IMR-90 (cell line): Measurements from ENCODE around the gene XIAP. TPM values are rescaled to one million over a fixed set of nuclear protein-coding genes. Genes with fewer than 3 reads are reported as not detected.
"Not testable (repeated sequence)": the region's sequence is repeated elsewhere in the genome, so short reads cannot be mapped to it uniquely, and the experiment has no call there.

Source experiments
- ATAC-seq: fragments of 200-7000 bp; cut with Tn5 transposase; 2 replicates; pipeline ENCODE4 v1.9.1; 2020; ENCODE audit warnings: low read depth, mild to moderate bottlenecking, moderate library complexity
- BruUV-seq: library from RNA; stranded (reverse); fragments of 400-500 nt; replicated peaks from 2 replicates; lab custom pipeline; 2021; lab: Mats Ljungman, UMichigan
- CTCF ChIA-PET: fragments of 300-600 bp; formaldehyde crosslinking; extraction: SDS; loops from one replicate; lab custom pipeline; 2021; ENCODE audit warnings: antibody characterized with exemption; lab: Yijun Ruan, JAX
- POLR2A ChIA-PET: fragments of 300-600 bp; sonication (Branson Sonifier 250); formaldehyde crosslinking; loops from one replicate; lab custom pipeline; 2022; ENCODE audit warnings: antibody characterized with exemption; ENCODE audit not compliant: unreplicated experiment; lab: Charles Lee
- DNase-seq: peaks from one replicate; pipeline ENCODE4 v3.0.0; 2013
- H2AFZ ChIP-seq: replicated peaks from 2 replicates; pipeline ENCODE3; 2013; ENCODE audit warnings: low read length, mild to moderate bottlenecking; ENCODE audit not compliant: poor library complexity
- H2AK5ac ChIP-seq: 2 replicates; pipeline ENCODE4 v1.6.1; 2013; ENCODE audit warnings: low read depth, low read length, inconsistent platforms
- H2AK9ac ChIP-seq: replicated peaks from 2 replicates; pipeline ENCODE3; 2013; ENCODE audit warnings: mild to moderate bottlenecking, low read depth, low read length, moderate library complexity; ENCODE audit not compliant: poor library complexity
- H2BK120ac ChIP-seq: 2 replicates; pipeline ENCODE4 v1.6.1; 2013; ENCODE audit warnings: low read depth, low read length, inconsistent platforms
- H2BK15ac ChIP-seq: 3 replicates; pipeline ENCODE4 v1.6.1; 2013; ENCODE audit warnings: low read depth, low read length, inconsistent platforms
- H2BK20ac ChIP-seq: 2 replicates; pipeline ENCODE4 v1.6.1; 2013; ENCODE audit warnings: low read depth, mild to moderate bottlenecking, inconsistent platforms, low read length, moderate library complexity
- H2BK5ac ChIP-seq: 2 replicates; pipeline ENCODE4 v1.6.1; 2013; ENCODE audit warnings: mild to moderate bottlenecking, low read depth, low read length, inconsistent platforms; ENCODE audit not compliant: poor library complexity, severe bottlenecking
- H3K14ac ChIP-seq: replicated peaks from 2 replicates; pipeline ENCODE4 v1.6.1; 2013; ENCODE audit warnings: low read depth, low read length, inconsistent platforms
- H3K18ac ChIP-seq: 2 replicates; pipeline ENCODE4 v1.6.1; 2013; ENCODE audit warnings: low read depth, low read length, control low read depth
- H3K23ac ChIP-seq: 2 replicates; pipeline ENCODE4 v1.6.1; 2013; ENCODE audit warnings: low read depth, low read length, inconsistent platforms
- H3K27ac ChIP-seq: 2 replicates; pipeline ENCODE4 v1.5.1; 2013; ENCODE audit warnings: mild to moderate bottlenecking, control low read depth, low read length; ENCODE audit not compliant: insufficient read depth
- H3K27me3 ChIP-seq: 2 replicates; pipeline ENCODE4 v1.6.1; 2013; ENCODE audit warnings: low read length; ENCODE audit not compliant: control insufficient read depth, insufficient read depth
- H3K36me3 ChIP-seq: 2 replicates; pipeline ENCODE4 v1.6.1; 2013; ENCODE audit warnings: low read length, mixed read lengths; ENCODE audit not compliant: control insufficient read depth, insufficient read depth
- H3K4ac ChIP-seq: 2 replicates; pipeline ENCODE4 v1.6.1; 2013; ENCODE audit warnings: low read depth, low read length, inconsistent platforms
- H3K4me1 ChIP-seq: 2 replicates; pipeline ENCODE4 v1.6.1; 2013; ENCODE audit warnings: low read length, mixed read lengths; ENCODE audit not compliant: control insufficient read depth, insufficient read depth
- H3K4me2 ChIP-seq: 2 replicates; pipeline ENCODE4 v1.6.1; 2013; ENCODE audit warnings: low read depth, mild to moderate bottlenecking, control low read depth, low read length, moderate library complexity
- H3K4me3 ChIP-seq: 2 replicates; pipeline ENCODE4 v1.5.1; 2013; ENCODE audit warnings: low read depth, mild to moderate bottlenecking, control low read depth, low read length, moderate library complexity; ENCODE audit not compliant: insufficient read depth
- H3K56ac ChIP-seq: 2 replicates; pipeline ENCODE4 v1.6.1; 2013; ENCODE audit warnings: low read length, inconsistent platforms; ENCODE audit not compliant: insufficient read depth; ENCODE audit errors: extremely low read depth
- H3K79me1 ChIP-seq, 2 experiments: 2 replicates each; pipeline ENCODE4 v1.6.1; 2013; ENCODE audit warnings: low read length in 2 of 2, inconsistent platforms in 1 of 2, low read depth in 1 of 2
- H3K9ac ChIP-seq: 2 replicates; pipeline ENCODE4 v1.6.1; 2013; ENCODE audit warnings: low read depth, low read length, control low read depth
- H3K9me1 ChIP-seq: 2 replicates; pipeline ENCODE4 v1.6.1; 2013; ENCODE audit warnings: low read length, inconsistent platforms; ENCODE audit not compliant: insufficient read depth
- H3K9me3 ChIP-seq: 2 replicates; pipeline ENCODE4 v1.6.1; 2013; ENCODE audit warnings: low read length; ENCODE audit not compliant: control insufficient read depth, insufficient read depth
- H4K20me1 ChIP-seq: 2 replicates; pipeline ENCODE4 v1.6.1; 2013; ENCODE audit warnings: low read length, inconsistent platforms; ENCODE audit not compliant: insufficient read depth
- H4K5ac ChIP-seq: 2 replicates; pipeline ENCODE4 v1.6.1; 2013; ENCODE audit warnings: mild to moderate bottlenecking, low read depth, low read length, control low read depth
- H4K8ac ChIP-seq, 2 experiments: 2 replicates each; pipeline ENCODE4 v1.6.1; 2013; ENCODE audit warnings: low read depth in 2 of 2, low read length in 2 of 2, control low read depth in 1 of 2, inconsistent platforms in 1 of 2
- H4K91ac ChIP-seq: 2 replicates; pipeline ENCODE4 v1.6.1; 2013; ENCODE audit warnings: low read depth, low read length, inconsistent platforms; ENCODE audit not compliant: insufficient read depth
- CEBPB ChIP-seq: IDR thresholded peaks from 2 replicates; pipeline ENCODE4 v1.6.1; 2012; ENCODE audit warnings: low read depth, low read length, improper control_type of control experiment
- FOS ChIP-seq: fragments of 150-350 bp; IDR thresholded peaks from 2 replicates; pipeline ENCODE4 v1.6.1; 2016; ENCODE audit warnings: low read depth, low read length
- NFE2L2 ChIP-seq: fragments of 150-350 bp; IDR thresholded peaks from 2 replicates; pipeline ENCODE4 v1.6.1; 2016; ENCODE audit warnings: low read depth, mild to moderate bottlenecking, low read length
- WGBS, 2 experiments: methylation state at CpG; one replicate each; pipeline versions ENCODE4 v1.1.5 to v1.1.7; 2013; ENCODE audit warnings: missing lambda C conversion rate in 2 of 2; ENCODE audit not compliant: insufficient read length in 1 of 2; ENCODE audit errors: extremely low coverage in 2 of 2; 5-methylcytosine and 5-hydroxymethylcytosine counted together
- dilution Hi-C: fragments of 300-500 bp; cut with HindIII; formaldehyde crosslinking; loops from one replicate; pipeline ENCODE4 v1.14.3; 2018; ENCODE audit warnings: low sequenced_read_pairs; ENCODE audit not compliant: unreplicated experiment
- in situ Hi-C: fragments of 300-500 bp; cut with MboI; formaldehyde crosslinking; loops from 3 replicates; pipeline ENCODE4 v1.14.3; 2019; ENCODE audit warnings: low sequenced_read_pairs, inconsistent platforms, mixed read lengths
- intact Hi-C: fragments of 100-400 bp; cut with micrococcal nuclease; formaldehyde crosslinking; loops from 2 replicates; pipeline ENCODE4 v1.10.0; 2022
- polyA plus RNA-seq, 3 experiments: library from polyadenylated mRNA; depleted of rRNA; stranded (reverse); fragments of >200 nt; gene quantifications; 2 replicates each; pipeline ENCODE4 v1.2.3, GENCODE V29; 2012; ENCODE audit warnings: low replicate concordance in 1 of 3
- total RNA-seq: library from RNA; depleted of rRNA; stranded (reverse); fragments of >200 nt; gene quantifications from 2 replicates; pipeline ENCODE4 v1.2.3, GENCODE V29; 2012
- TF ChIP-seq, protein P1 (sequence below): conservative IDR thresholded peaks from 2 replicates; pipeline ENCODE4 v1.5.1; 2012; ENCODE audit warnings: mild to moderate bottlenecking, low read depth, low read length, improper control_type of control experiment

Gene XIAP
- total and polyA plus RNA-seq, 2 of the 4 experiments (the other 2 are of a cell fraction): 8.1 to 17.4 TPM

DNA sequence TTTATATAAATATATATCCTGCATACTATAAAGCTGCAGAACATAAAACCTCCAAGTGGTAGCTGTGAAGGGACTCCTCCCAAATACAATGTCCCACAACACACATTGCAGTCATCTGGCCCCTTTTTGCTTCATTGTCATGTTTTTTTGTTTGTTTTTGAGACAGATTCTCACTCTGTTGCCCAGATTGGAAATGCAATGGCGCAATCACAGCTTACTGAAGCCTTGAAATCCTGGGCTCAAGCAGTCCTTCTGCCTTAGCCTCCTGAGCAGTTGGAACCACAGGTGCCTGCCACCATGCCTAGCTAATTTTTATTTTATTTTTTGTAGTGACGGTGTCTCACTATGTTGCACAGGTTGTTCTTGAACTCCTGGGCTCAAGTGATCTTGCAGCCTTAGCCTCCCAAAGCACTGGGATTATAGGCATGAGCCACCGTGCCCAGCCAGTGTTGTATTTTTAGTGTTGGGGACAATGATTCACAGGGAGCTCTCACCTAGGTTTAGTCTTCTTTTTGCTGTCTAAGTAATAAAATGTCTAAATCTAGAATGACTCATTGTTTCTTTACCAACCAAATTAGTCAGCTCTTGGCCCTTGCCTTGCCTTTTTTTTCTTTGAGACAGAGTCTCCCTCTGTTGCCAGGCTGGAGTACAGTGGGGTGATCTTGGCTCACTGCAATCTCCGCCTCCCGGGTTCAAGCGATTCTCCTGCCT is 24.0 kb upstream of the XIAP start:
- no peak overlapping the region for H3K9ac ChIP-seq
- no peak overlapping the region for H3K4me3 ChIP-seq
- no peak overlapping the region for H4K5ac ChIP-seq
- no peak overlapping the region for H2BK15ac ChIP-seq
- H3K36me3 ChIP-seq: no peaks in the 10 kb centered on the region
- H3K4me2 ChIP-seq: no peak overlapping the region
- peak; percentile 70 for DNase-seq
- CTCF ChIA-PET: interaction anchor here (1.1 kb wide), 1 partner anchor 58 kb away, joined by 3 read pairs; no protein-coding TSS in a partner anchor
- no peak overlapping the region for H3K18ac ChIP-seq
- dilution Hi-C loops (no loop called here), in situ Hi-C loops (no loop called here), intact Hi-C loops (no loop called here)
- H3K4me1 ChIP-seq: no peaks in the 10 kb centered on the region
- H3K4ac ChIP-seq: no peak overlapping the region
- TF ChIP-seq NFE2L2 (no peak), CEBPB (peak; percentile 38; the same call in 1 of the 2 replicates), FOS (peak; percentile 76)
- TF ChIP-seq, protein P1, sequence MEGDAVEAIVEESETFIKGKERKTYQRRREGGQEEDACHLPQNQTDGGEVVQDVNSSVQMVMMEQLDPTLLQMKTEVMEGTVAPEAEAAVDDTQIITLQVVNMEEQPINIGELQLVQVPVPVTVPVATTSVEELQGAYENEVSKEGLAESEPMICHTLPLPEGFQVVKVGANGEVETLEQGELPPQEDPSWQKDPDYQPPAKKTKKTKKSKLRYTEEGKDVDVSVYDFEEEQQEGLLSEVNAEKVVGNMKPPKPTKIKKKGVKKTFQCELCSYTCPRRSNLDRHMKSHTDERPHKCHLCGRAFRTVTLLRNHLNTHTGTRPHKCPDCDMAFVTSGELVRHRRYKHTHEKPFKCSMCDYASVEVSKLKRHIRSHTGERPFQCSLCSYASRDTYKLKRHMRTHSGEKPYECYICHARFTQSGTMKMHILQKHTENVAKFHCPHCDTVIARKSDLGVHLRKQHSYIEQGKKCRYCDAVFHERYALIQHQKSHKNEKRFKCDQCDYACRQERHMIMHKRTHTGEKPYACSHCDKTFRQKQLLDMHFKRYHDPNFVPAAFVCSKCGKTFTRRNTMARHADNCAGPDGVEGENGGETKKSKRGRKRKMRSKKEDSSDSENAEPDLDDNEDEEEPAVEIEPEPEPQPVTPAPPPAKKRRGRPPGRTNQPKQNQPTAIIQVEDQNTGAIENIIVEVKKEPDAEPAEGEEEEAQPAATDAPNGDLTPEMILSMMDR: 0 out of 2 replicates have a peak, but pooled peaks have one; percentile 9
- H4K91ac ChIP-seq: no peak overlapping the region
- no peak overlapping the region for H2BK20ac ChIP-seq
- no peak overlapping the region for H2AFZ ChIP-seq
- no peak overlapping the region for H2BK5ac ChIP-seq
- ATAC-seq: peak; percentile 77
- H3K14ac ChIP-seq: no peak overlapping the region
- H4K8ac ChIP-seq: no peak overlapping the region
- no peak overlapping the region for H2AK5ac ChIP-seq
- no TSS peak for BruUV-seq
- POLR2A ChIA-PET: no interaction called here
- H3K27me3 ChIP-seq: no peaks in the 10 kb centered on the region
- H3K27ac ChIP-seq: no peak overlapping the region
- H3K9me1 ChIP-seq: no peaks in the 10 kb centered on the region
- WGBS, 2 experiments: 100% methylated on average over 3 of the region's 6 CpGs; no CpG with 5 or more reads in 1 of the 2 experiments
- H3K9me3 ChIP-seq: no peaks in the 10 kb centered on the region; the same call in 1 of the 2 replicates
- no peak overlapping the region for H2BK120ac ChIP-seq
- no peak overlapping the region for H3K23ac ChIP-seq
- no peak overlapping the region for H3K56ac ChIP-seq
- H2AK9ac ChIP-seq: no peak overlapping the region
- no peaks in the 10 kb centered on the region for H3K79me1 ChIP-seq
- H4K20me1 ChIP-seq: no peaks in the 10 kb centered on the region

DNA sequence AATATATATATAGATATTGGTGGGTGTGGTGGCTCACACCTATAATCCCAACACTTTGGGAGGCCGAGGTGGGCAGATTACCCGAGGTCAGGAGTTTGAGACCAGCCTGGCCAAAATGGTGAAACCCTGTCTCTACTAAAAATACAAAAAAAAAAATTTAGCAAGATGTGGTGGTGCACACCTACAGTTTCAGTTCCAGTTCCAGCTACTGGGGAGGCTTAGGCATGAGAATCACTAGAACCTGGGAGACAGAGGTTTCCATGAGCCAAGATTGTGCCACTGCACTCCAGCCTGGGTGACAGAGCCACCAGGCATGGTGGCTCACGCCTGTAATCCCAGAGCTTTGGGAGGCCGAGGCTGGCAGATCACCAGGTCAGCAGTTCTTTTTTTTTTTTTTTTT is 14.7 kb upstream of the XIAP start:
- H3K9me3 ChIP-seq, H3K9me1 ChIP-seq, H3K27me3 ChIP-seq, H4K91ac ChIP-seq, H3K79me1 ChIP-seq, in situ Hi-C loops, H3K27ac ChIP-seq, H2BK5ac ChIP-seq, H2AK5ac ChIP-seq, H2AK9ac ChIP-seq, H3K36me3 ChIP-seq, H3K9ac ChIP-seq, H3K4me1 ChIP-seq, H2BK15ac ChIP-seq, H2AFZ ChIP-seq, dilution Hi-C loops, H3K56ac ChIP-seq, POLR2A ChIA-PET, H3K4ac ChIP-seq, H4K5ac ChIP-seq, CTCF ChIA-PET, H3K23ac ChIP-seq, H3K14ac ChIP-seq, DNase-seq, ATAC-seq, H4K8ac ChIP-seq, H2BK120ac ChIP-seq, H3K4me3 ChIP-seq, H3K18ac ChIP-seq, BruUV-seq, H3K4me2 ChIP-seq, H4K20me1 ChIP-seq, H2BK20ac ChIP-seq, intact Hi-C loops: not testable (repeated sequence)
- WGBS, 2 experiments: 92% methylated on average over 2 of the region's 4 CpGs; no CpG with 5 or more reads in 1 of the 2 experiments
